CD4-positive, alpha-beta T cell treated with Interleukin-17A for 1 hour (primary cell): ENCODE data around the gene RBM10.

Experiments used
- DNase-seq: peaks from one replicate; pipeline ENCODE4 v3.0.0-alpha.2; 2020

RBM10 gene

GRCh38 chrX:47218920-47219815 lies 74.1 kb downstream of the RBM10 start:
- peak; percentile 63 for DNase-seq

DNA sequence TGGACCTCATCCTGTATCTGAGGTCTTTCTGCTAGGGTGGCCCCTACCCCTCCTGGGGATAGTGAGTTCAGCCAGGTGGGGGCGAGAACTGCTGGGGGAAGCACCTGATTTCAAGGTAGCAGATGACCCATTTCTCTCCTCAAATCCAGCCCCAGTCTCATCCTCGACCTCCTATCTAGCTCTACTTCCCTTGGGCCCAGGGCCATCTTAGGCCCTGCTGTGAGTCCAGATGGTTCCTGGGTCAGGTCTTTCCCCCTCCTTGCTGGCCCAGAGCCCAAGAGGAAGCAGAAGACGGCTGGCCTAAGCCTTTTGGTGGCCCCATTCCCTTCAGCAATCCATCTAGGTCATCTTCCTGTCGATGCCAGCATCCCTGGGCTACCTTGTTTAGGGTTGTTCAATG lies 76.7 kb downstream of the RBM10 start:
- DNase-seq: no peak

GRCh38 chrX:47222751-47223350 lies 77.8 kb downstream of the RBM10 start:
- DNase-seq: no peak

DNA sequence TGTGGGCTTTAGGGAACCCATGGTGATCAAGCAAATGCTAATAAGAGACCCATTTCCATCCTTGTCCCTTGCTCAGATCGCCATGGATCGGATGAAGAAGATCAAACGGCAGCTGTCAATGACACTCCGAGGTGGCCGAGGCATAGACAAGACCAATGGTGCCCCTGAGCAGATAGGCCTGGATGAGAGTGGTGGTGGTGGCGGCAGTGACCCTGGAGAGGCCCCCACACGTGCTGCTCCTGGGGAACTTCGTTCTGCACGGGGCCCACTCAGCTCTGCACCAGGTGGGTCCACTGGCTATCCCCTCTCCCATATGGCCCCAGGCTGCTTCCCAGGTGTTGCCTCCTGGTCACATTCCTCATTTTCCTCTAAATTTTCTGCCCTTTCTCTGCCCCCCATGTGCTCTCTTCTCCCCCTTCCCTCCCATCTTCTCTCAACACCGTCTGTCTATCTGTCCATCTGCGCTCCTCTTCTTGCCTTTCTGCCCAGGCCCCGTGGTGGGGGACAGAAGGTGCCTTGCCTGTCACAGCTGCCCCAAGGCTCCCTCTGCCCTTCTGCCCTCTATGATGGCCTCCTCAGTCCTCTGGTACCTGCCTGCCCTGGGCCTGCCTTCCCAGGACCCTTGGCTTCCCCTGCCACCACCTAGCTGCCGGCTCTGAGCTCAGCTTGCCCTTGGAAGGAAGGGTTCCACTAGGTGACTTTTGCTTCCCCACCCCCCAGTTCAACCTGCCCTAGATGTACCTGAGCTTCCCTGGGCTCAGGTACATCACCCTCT lies 78.6 kb downstream of the RBM10 start:
- DNase-seq: no peak

DNA sequence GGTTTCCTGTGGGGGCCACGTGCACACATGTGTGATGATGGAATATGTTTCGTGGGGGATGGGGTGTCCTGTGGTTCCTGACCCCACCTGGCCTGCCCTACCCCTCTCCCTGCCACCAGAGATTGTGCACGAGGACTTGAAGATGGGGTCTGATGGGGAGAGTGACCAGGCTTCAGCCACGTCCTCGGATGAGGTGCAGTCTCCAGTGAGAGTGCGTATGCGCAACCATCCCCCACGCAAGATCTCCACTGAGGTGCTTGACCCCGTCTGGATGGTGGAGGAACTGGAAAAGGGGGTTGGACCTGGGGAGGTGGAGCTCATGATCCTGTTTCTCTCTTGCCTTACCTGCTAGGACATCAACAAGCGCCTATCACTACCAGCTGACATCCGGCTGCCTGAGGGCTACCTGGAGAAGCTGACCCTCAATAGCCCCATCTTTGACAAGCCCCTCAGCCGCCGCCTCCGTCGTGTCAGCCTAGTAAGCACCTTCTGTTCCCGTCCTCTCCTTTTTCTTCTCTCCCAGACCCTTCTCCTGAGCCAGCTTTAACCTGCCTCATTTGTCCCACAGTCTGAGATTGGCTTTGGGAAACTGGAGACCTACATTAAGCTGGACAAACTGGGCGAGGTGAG lies 79.4 kb downstream of the RBM10 start:
- DNase-seq: no peak

- DNase-seq: no peak
Observed at GRCh38 chrX:47224896-47225290, 79.9 kb downstream of the RBM10 start.

DNA sequence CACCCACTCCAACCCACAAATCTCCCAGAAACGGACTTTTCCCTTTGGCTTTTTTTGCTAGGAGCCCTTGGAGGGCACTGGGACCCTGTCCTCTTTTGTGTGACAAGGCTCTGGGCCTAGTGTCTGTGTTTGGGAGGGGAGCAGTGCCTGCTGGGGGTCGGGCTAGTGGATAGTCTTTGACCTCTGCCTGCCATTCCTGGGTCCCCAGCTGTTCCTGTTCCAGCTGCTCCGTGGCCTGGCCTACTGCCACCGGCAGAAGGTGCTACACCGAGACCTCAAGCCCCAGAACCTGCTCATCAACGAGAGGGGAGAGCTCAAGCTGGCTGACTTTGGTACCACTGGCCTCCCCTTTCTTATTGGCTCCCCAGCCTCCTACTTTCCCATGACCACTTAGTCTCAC lies 81.0 kb downstream of the RBM10 start:
- no peak for DNase-seq

DNA sequence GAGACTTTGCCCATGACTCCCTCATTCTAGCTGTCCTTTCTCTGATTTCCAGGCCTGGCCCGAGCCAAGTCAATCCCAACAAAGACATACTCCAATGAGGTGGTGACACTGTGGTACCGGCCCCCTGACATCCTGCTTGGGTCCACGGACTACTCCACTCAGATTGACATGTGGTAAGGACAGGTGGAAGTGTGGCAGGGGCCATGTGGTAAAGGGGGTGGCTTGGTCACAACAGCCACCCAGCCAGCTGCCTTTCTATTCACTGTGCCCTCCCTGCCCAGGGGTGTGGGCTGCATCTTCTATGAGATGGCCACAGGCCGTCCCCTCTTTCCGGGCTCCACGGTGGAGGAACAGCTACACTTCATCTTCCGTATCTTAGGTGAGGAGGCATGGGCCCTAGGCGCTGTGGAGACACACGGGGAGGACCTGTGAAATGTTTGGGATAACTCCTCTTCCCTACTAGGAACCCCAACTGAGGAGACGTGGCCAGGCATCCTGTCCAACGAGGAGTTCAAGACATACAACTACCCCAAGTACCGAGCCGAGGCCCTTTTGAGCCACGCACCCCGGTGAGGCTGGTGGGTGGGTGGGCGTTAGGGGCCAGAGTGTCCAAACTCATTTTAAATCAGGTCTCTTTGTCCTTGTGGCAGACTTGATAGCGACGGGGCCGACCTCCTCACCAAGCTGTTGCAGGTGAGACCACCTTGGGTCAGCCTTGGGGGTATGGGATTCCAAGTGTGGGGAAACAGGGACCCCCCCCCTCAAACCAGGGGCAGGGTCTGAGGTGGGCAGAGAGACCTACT lies 81.7 kb downstream of the RBM10 start:
- no peak for DNase-seq

GRCh38 chrX:47227334-47227583 lies 82.2 kb downstream of the RBM10 start:
- no peak for DNase-seq

DNA sequence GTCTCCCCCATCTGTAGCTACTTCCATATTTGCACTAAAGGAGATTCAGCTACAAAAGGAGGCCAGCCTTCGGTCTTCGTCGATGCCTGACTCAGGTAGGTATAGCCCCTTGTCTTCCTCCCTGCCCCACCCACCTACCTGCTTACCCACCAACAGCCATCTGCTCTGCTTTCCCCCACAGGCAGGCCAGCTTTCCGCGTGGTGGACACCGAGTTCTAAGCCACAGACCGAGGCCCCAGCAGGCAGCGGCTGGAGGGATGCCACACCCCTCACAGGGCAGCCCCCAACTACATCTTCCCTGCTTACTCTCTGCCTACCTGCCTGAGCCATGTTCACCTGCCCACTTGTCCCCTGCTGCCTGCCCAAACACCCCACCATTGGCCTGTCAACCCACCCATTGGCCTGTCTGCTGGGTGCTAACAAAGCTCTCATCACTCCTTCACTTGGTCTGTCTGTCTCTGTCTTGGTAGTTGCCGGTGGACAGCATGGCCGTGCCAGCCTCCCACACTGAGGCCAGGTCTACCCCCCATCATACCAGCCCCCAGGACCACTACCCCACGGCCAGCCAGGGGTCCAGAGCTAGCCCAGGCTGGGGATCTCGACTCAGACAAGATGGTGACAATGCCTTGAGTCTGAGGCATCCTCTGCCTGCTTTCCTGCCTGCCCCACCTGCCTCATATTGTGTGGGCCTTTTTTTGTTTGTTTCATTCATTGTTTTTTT lies 83.7 kb downstream of the RBM10 start:
- no peak for DNase-seq

DNA sequence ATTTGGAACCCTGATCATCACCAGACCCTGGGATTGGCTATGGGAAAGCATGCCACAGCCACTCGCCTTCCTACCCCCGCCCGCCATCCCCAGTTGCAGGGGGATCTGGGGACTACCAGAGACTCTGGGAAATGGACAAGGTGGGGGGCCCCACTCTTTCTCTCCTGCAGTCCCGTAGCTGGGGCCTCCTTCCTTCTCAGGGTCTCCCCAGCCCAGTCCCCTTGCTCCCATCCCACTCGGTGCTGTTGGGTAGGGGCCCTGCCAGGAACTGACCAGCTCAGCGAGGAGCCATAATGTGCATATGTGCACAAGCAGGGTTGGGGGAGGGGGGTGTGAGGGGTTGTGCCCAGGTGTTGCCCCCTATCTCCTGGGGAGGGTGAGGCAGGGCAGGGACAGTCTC lies 84.4 kb downstream of the RBM10 start:
- no peak for DNase-seq

DNA sequence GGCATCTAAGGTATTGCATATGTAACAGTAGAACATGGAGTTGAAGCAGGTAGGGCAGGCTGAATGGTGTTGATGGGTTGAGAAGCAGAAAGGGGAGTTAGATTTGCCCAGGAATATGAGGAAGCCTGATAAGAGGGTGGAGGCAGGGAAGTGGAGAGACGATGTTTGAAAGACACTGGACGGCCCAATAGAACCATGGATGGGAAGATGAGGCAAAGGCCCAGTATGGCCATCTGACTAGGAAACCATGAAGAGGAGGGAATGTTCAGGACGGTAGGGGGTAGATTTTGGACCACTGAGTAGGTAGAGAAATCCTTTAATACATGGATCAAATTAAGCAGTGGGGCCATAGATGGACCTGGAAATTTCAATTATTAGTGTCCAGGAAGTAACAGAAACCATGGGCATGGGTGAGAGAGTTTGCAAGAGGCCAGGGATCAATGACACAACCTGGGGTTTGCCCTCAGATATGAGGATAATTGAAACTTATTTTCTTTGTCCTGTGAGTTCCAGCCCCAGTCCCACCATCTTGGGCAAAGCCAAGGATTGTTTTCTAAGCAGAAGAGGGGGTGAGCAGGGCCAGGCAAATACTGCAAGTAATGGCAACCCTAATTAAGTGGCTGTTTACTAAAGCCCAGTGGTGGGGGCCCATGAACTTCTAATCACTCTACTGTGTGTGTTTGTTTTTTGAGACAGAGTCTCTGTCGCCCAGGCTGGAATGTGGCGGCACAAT lies 85.3 kb downstream of the RBM10 start:
- no peak for DNase-seq

DNA sequence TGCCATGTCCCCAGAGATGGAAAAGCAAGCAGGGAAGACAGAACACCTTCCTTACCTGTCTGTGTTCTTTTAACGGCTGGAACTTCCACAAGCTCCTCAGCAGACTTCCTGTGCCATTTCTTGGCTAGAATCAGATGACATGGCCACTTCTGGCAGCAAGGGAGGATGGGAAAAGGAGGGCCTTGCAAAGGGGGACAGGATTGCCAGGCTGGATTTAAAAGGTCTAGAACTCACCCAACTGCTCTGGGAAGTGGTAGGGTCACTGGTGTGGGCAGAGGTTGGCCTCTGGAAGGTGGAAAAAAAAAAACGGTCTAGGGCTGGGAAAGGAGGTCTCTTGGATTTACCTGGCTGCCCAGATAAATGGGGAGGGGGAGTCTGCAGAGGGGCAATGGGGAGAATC lies 86.1 kb downstream of the RBM10 start:
- no peak for DNase-seq

- no peak for DNase-seq
Observed at GRCh38 chrX:47232197-47232802, 87.3 kb downstream of the RBM10 start.

GRCh38 chrX:47232803-47233332 lies 87.8 kb downstream of the RBM10 start, which contains the start of gene USP11:
TSS of gene USP11 (plus strand) at chrX:47233009. CDS start at chrX:47233044, 35 bp downstream.
- peak; percentile 73 for DNase-seq

DNA sequence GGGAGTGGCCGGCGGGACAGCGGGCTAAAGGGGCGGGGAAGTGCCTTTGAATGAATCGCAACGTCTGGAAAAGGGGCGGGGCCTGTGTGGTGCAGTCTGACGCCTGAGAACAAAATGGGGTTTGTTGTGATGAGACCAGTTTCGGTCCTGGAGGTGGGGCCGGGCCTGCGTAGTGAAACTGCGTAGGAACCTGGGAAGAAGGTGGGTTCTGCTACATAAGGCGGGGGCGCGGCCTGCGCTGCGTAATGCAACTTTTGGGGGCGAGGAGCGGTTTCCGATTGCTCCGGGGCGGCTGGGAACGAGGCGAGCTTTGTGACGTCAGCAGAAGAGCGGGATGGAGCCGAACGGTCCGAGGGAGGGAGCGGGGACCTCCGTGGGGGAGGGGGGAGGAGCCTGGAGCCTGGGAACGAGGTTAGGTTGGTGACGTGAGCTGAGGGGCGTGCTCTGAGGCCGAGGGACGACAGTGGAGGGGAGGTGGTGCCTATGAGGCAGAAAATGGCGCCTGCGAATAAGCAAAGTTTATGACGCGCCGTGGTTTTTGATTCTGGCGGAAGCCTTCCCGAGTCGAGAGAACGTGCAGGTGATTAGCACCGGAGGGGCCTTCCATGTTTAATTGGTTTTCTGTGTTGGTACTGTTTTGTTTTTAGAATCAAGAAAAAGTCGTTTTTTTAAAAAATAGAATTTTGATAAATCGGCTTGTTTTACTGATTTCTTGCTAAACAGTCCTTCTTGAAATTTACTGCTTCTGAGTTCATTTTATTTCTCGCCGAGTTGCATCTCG lies 88.5 kb downstream of the RBM10 start:
- DNase-seq: peak; percentile 97

DNA sequence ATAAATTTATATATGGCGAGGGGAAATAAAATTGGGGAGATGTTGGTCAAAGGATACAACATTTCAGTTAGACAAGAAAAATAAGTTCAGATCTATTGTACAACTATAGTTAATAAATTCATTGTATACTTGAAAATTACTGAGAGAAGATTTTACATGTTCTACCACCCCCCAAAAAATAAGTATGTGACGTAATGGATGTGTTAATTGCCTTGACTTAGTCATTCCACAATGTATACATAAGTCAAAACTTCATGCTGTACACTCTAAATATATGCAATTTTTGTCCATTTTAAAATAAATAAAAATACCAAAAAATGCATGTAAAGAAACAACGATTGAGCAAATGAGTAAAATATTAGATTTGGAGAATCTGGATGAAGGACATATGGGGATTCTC lies 89.6 kb downstream of the RBM10 start:
- no peak for DNase-seq

DNA sequence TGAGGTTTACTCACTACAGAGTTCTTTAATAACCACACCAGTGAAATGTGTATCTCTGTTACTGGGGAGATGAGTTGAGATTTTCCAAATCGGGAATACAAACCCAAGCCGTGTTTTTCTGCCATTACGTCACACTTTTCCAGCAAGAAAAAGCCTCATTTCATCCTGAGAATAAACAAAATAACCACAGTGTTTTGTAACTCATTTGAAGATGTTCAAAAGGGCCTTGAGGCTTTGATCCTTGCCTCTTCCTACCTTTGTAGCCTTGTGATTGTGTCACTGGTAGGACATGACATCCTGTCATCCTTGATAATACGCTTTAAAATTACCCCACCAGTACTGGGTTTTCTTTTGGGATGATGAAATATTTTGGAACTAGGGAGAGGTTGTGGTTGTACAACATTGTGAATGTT lies 90.7 kb downstream of the RBM10 start:
- no peak for DNase-seq
